ENCODE measurements around the gene LMBR1L. TPM values are rescaled to one million over a fixed set of nuclear protein-coding genes. Genes with fewer than 3 reads are reported as not detected.

The LMBR1L gene
- total RNA-seq, 1 donor from 2014 or later, result 61.7 TPM

DNA sequence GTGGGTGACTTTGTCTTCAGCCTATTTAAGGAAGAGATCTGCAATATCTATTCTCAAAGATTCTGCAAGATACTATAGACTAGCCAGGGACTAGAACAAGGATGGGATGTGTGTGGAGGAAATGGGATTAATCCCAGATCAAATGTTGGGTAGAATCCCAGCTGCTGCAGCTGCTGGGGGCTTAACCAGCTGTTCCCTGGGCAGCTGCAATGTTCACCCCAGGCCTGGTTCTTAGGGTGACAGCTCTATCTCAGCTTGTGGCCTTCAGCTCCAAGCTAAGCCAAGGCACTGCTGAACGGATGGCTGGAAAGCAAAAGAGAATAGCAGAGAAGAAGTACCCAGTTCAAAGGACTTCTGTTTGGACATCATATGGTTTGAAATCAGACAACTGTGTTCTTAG is 30.9 kb downstream of the LMBR1L start:
- TF ChIP-seq, protein P1, sequence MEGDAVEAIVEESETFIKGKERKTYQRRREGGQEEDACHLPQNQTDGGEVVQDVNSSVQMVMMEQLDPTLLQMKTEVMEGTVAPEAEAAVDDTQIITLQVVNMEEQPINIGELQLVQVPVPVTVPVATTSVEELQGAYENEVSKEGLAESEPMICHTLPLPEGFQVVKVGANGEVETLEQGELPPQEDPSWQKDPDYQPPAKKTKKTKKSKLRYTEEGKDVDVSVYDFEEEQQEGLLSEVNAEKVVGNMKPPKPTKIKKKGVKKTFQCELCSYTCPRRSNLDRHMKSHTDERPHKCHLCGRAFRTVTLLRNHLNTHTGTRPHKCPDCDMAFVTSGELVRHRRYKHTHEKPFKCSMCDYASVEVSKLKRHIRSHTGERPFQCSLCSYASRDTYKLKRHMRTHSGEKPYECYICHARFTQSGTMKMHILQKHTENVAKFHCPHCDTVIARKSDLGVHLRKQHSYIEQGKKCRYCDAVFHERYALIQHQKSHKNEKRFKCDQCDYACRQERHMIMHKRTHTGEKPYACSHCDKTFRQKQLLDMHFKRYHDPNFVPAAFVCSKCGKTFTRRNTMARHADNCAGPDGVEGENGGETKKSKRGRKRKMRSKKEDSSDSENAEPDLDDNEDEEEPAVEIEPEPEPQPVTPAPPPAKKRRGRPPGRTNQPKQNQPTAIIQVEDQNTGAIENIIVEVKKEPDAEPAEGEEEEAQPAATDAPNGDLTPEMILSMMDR (IDR thresholded peaks at IDR 0.05), result no peak
- ATAC-seq (no peak), DNase-seq (no peak)
- Histone ChIP-seq H3K9me3 (no peaks in the 10 kb centered on the region), H3K27me3 (ENCODE audit: low read depth) (no peaks in the 10 kb centered on the region), H3K4me1 (no peaks in the 10 kb centered on the region), H3K36me3 (no peaks in the 10 kb centered on the region), H3K27ac (no peak overlapping the region), H3K4me3 (no peak overlapping the region)
- intact Hi-C loops (cut with DNase I), result no loop called here

DNA sequence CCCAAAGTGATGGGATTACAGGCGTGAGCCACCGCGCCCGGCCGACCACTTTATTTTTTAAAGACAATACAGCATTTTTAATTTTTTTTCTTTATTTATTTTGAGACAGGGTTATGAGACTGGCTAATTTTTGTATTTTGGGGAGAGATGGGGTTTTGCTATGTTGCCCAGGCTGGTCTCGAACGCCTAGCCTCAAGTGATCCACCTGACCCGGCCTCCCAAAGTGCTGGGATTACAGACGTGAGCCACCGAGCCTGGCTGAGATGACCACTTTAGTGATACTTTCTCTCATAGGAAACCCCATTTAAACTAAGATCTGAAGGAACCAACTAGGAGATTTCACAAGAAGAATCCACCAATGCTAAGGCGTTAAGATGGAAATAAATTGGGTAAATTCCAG is 39.7 kb downstream of the LMBR1L start:
- no peak overlapping the region for H3K4me3 ChIP-seq
- peaks cover 13% of the 10 kb centered on the region for H3K4me1 ChIP-seq
- ATAC-seq (no peak), DNase-seq (no peak)
- TF ChIP-seq, protein P1 (IDR thresholded peaks at IDR 0.05), result no peak
- H3K36me3 ChIP-seq, result no peaks in the 10 kb centered on the region
- no peaks in the 10 kb centered on the region for H3K27me3 ChIP-seq (ENCODE audit: low read depth)
- H3K27ac ChIP-seq, result no peak overlapping the region
- no peaks in the 10 kb centered on the region for H3K9me3 ChIP-seq
- intact Hi-C loops (cut with DNase I), result no loop called here

DNA sequence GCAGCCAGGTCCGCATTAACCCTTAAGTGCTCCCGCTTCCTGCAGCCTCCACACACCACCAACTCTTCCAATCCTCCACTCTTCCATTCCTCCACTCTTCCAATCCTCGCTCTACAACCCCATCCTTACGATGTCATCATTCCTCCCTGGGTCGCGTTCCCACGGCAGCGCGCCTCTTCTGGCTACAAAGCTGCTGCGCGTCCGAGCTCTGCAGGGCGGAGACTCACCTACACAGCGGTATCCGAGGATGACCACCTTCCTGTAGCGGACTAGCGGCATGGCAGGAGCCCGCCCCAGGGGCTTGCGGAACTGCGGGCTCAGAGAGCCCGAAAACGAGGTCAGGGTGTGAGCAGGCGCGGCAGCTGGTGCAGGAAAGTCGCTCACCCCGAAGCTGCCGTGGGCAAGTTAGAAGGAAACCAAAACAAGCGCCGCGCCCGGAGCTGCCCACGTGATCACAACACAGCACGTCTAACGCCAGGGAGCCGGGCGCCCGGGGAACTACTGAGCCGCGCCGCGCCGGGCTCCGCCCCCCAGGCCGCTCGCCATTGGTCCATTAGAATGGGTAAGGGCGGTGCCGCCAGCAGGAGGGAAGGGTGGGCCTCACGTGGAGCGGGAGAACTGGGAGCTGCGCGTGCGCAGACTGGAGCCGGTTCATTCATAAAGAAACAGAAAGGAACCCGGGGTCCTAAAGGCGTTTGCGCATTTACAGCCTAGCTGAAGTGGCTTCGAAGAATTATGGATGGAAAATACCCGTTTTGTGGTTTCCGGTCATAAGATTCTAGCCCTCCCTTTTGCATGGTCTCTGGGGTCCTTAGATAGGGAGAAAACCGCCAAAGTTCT is 40.9 kb downstream of the LMBR1L start, which contains the start of gene RHEBL1:
TSS of gene RHEBL1 (minus strand) at position 473 of the 840 bp plus-strand sequence. CDS start at position 279, 194 bp downstream.
- ATAC-seq (peak; percentile 100), DNase-seq (peak; percentile 99)
- Histone ChIP-seq H3K27me3 (ENCODE audit: low read depth) (no peaks in the 10 kb centered on the region), H3K27ac (peak within 1 kb of the TSS; percentile 83), H3K9me3 (no peaks in the 10 kb centered on the region), H3K36me3 (no peaks in the 10 kb centered on the region), H3K4me1 (peaks cover 13% of the 10 kb centered on the region), H3K4me3 (peak within 1 kb of the TSS; percentile 80)
- TF ChIP-seq, protein P1 (IDR thresholded peaks at IDR 0.05), result no peak
- intact Hi-C loops (cut with DNase I), result no loop called here

DNA sequence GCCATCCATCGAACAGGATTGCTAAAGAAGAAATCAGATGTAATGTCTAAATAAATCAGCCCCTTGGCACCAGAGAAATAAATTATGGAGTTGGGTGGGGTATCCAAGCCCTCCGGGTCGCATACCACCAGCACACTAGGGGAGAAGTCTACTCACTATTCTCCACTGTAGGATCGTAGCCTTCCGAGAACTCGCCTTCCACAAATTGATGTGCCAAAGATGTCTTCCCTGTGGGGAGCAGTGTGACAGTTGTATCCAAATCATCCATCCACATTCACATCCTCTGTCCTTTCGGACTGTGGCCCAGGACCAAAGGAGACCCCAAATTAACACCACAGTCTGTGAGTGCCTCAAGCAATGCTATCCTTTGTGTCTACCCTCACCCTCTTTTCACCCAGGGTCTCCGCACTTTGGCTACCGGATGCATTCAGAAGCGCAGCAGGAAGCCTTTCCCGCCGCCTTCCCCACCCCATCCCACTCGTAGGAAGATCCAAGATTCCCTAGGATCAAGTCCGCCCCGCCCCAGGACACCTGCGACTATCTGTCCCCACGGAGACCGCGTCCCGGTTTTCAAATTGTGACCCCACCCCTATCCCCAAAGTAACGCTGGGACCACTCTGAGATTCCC is 41.7 kb downstream of the LMBR1L start:
- intact Hi-C loops (cut with DNase I), result no loop called here
- TF ChIP-seq, protein P1 (IDR thresholded peaks at IDR 0.05), result no peak
- H3K4me3 ChIP-seq, result peak overlapping the region; percentile 80
- H3K4me1 ChIP-seq, result peaks cover 17% of the 10 kb centered on the region
- peak overlapping the region; percentile 83 for H3K27ac ChIP-seq
- H3K27me3 ChIP-seq (ENCODE audit: low read depth), result no peaks in the 10 kb centered on the region
- no peaks in the 10 kb centered on the region for H3K36me3 ChIP-seq
- DNase-seq, result no peak
- no peaks in the 10 kb centered on the region for H3K9me3 ChIP-seq
- no peak for ATAC-seq

DNA sequence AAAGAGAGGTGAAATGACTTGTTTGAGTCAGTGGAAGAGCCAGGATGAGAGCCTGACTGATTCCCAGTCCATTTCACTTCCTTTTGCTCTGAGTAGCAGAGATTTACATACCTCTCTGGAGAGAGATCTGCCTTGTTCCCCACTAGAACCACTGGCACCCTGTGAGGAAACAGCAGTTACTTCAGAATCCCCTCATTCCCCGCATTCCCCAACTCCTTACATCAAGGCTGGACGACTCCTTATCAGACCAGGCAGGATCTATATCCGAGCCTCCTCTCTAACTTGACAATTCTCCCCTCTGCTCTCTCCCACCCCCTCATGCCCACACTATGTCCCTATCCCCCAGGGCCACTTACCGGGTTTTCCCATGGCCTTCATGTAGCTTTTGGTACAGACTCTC is 44.5 kb downstream of the LMBR1L start:
- Histone ChIP-seq H3K36me3 (no peaks in the 10 kb centered on the region), H3K4me1 (peaks cover 27% of the 10 kb centered on the region), H3K9me3 (no peaks in the 10 kb centered on the region), H3K27ac (no peak overlapping the region), H3K27me3 (ENCODE audit: low read depth) (no peaks in the 10 kb centered on the region), H3K4me3 (no peak overlapping the region)
- ATAC-seq (no peak), DNase-seq (no peak)
- intact Hi-C loops (cut with DNase I), result no loop called here
- TF ChIP-seq, protein P1 (IDR thresholded peaks at IDR 0.05), result no peak

Measured in lower lobe of right lung (tissue), 2 donors.